ENCODE data around the gene CASR.

CASR gene

GRCh38 chr3:122255757-122256439 is 72.4 kb downstream of the CASR start:
- no peak for FAIRE-seq
- DNase-seq (ENCODE audit: low spot score) = no peak

GRCh38 chr3:122257644-122258364 is 74.3 kb downstream of the CASR start:
- FAIRE-seq (no peak), DNase-seq (ENCODE audit: low spot score) (no peak)

GRCh38 chr3:122258757-122259371 is 75.4 kb downstream of the CASR start:
- peak; percentile 86 for DNase-seq (ENCODE audit: low spot score)

GRCh38 chr3:122260206-122260605 is 76.7 kb downstream of the CASR start:
- DNase-seq (ENCODE audit: low spot score) (no peak), FAIRE-seq (no peak)

More at GRCh38 chr3:122258757-122259371, 75.4 kb downstream of the CASR start:
- FAIRE-seq = peak; percentile 86

GRCh38 chr3:122263058-122263457 is 79.6 kb downstream of the CASR start:
- DNase-seq (ENCODE audit: low spot score) (no peak), FAIRE-seq (no peak)

- DNase-seq (ENCODE audit: low spot score) = no peak
- no peak for FAIRE-seq
Observed at GRCh38 chr3:122263974-122264588, 80.6 kb downstream of the CASR start.

GRCh38 chr3:122265957-122266356 is 82.5 kb downstream of the CASR start:
- DNase-seq (ENCODE audit: low spot score) (no peak), FAIRE-seq (no peak)

GRCh38 chr3:122268257-122269024 is 85.0 kb downstream of the CASR start:
- FAIRE-seq (no peak), DNase-seq (ENCODE audit: low spot score) (no peak)

- DNase-seq (ENCODE audit: low spot score) (no peak), FAIRE-seq (no peak)
Observed at GRCh38 chr3:122269045-122269444, 85.6 kb downstream of the CASR start.

GRCh38 chr3:122271246-122271898 is 87.9 kb downstream of the CASR start:
- DNase-seq (ENCODE audit: low spot score) = no peak
- FAIRE-seq = no peak

- DNase-seq (ENCODE audit: low spot score) (no peak), FAIRE-seq (no peak)
Observed at GRCh38 chr3:122272879-122273278, 89.4 kb downstream of the CASR start.

- no peak for FAIRE-seq
- DNase-seq (ENCODE audit: low spot score) = no peak
Observed at GRCh38 chr3:122273498-122273897, 90.0 kb downstream of the CASR start.

- peak; percentile 27 for FAIRE-seq
- DNase-seq (ENCODE audit: low spot score) = no peak
Observed at GRCh38 chr3:122281891-122282290, 98.4 kb downstream of the CASR start.

GRCh38 chr3:122283796-122284445 is 100.5 kb downstream of the CASR start:
- no peak for DNase-seq (ENCODE audit: low spot score)
- FAIRE-seq = no peak

- FAIRE-seq = peak; percentile 5
- DNase-seq (ENCODE audit: low spot score) = no peak
Observed at GRCh38 chr3:122284486-122284885, 101.0 kb downstream of the CASR start.

GRCh38 chr3:122294359-122294758 is 110.9 kb downstream of the CASR start:
- no peak for FAIRE-seq
- DNase-seq (ENCODE audit: low spot score) = no peak

GRCh38 chr3:122295266-122296062 is 112.0 kb downstream of the CASR start:
- FAIRE-seq (no peak), DNase-seq (ENCODE audit: low spot score) (no peak)

GRCh38 chr3:122298239-122298638 is 114.8 kb downstream of the CASR start:
- DNase-seq (ENCODE audit: low spot score) = no peak
- no peak for FAIRE-seq

- FAIRE-seq = no peak
Observed at GRCh38 chr3:122299215-122299614, 115.7 kb downstream of the CASR start.

More at GRCh38 chr3:122299215-122299614, 115.7 kb downstream of the CASR start:
- no peak for DNase-seq (ENCODE audit: low spot score)
